HG02571 (cell line): ENCODE results near the gene CEP112.

Experiments used
- ATAC-seq: cut with Tn5 transposase; IDR thresholded peaks from one replicate; pipeline ENCODE4 v1.9.1; 2021; ENCODE audit warnings: mild to moderate bottlenecking, moderate library complexity; ENCODE audit not compliant: unreplicated experiment

CEP112 gene

DNA sequence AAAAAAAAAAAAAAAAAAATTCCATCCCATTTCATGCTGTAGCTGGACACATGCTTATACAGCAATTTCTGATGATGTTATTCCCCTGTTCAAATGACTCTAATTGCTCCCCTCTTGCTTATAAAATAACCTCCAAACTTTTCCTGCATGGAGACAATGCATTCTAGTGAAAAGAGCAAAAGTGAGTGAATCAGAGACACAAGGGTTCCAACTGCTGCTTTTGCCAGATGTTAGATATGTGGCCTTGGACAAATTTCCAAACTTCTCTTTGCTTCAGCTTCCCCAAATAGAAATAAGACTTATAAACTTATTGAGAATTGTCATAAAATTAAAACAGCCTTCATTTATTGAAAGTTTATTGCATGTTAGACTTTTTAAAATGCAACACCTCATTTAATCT lies 565.5 kb downstream of the CEP112 start:
- ATAC-seq = no peak

DNA sequence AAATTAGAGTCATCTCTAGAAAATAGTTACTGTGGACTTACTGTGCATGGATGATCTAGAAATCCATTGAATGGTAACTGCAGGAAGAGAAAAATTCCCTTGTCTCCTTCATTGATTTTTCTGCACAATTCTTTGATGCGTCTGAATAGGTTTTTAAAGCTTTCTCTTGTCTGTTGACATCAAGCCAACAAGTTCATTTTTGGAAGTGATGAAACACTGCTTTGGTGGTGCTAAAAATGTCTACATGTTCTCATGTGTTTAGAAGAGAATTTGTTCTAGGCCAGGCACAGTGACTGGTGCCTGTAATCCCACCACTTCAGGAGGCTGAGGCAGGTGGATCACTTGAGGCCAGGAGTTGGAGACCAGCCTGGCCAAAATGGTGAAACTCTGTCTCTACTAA lies 573.4 kb downstream of the CEP112 start:
- ATAC-seq = no peak

DNA sequence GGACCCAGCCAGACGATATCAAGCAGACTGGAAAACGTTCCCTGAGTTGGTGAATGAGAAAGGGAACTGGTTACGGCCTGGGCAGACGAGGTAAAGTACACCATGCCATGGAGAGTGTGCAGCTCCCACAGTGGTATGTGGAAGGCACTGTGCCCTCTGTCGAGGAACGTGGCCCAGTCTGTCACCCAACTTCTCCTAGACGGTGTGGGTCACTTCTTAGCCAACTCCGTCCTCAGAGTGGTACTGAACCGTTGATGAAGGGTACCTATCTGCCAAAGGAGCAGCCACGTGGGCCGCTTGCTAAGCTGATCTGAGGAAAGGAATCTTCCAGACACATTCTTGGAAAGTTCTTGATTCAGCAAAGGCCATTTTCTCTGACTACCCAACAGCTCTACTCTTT lies 574.4 kb downstream of the CEP112 start:
- no peak for ATAC-seq

GRCh38 chr17:65609749-65610148 lies 582.2 kb downstream of the CEP112 start:
- no peak for ATAC-seq

GRCh38 chr17:65609286-65609685 lies 582.6 kb downstream of the CEP112 start:
- no peak for ATAC-seq

GRCh38 chr17:65604070-65604469 lies 587.9 kb downstream of the CEP112 start:
- ATAC-seq = no peak

DNA sequence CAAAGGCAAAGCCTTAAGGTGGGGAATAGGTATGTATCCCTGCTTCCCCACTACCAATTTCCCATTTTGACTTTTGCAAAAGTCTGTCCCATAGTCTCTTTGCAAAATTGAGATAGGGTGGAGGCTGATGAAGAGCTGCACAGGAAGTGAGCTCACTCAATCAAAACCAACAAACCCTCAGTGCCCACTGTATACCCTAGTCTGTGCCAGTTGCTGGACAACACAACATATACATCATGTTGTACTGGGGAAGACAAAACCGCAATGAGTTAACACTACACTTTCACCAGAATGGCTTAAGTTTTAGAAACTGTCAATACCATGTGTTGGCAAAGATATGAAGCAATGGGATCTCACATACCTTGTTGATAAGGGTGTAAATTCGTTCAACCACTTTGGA lies 590.1 kb downstream of the CEP112 start:
- no peak for ATAC-seq

DNA sequence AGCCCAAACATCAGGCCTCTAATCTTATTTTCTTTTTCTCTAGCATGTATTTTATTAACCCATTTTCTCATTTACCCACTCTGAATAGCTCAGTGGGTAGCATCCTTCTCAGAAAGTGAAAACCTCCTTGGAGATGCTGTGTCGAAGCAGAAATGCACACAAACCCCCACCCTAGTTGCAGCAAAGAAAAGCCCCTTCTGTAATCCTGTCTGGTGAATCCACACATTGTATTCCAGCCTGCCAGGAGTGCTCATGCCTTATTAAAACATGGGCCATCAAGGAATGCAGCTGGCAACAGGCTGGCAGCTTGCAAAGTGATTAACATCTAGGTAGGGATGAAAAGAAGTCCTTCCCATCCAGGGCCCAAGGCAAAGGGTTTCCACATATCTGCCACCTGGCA lies 590.8 kb downstream of the CEP112 start:
- ATAC-seq = no peak

DNA sequence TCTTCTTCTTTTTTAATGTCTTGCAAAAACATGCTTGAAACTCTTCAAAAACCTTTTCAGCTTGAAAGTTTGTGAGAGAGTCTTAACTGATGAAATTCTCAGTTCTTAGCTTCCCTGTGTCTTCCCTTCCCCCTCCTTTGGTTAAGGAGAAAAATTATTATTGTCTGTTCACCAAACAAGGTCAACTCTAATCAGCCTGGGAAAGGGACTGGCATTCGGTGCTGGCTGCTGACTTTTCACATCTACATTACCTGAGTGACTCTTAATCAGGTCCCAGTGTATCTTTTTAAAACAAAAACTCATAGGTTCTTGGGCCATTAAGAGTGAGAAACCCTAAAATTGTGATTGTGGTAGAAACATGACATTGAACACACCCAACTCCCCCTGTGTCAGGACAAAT lies 591.4 kb downstream of the CEP112 start:
- no peak for ATAC-seq

DNA sequence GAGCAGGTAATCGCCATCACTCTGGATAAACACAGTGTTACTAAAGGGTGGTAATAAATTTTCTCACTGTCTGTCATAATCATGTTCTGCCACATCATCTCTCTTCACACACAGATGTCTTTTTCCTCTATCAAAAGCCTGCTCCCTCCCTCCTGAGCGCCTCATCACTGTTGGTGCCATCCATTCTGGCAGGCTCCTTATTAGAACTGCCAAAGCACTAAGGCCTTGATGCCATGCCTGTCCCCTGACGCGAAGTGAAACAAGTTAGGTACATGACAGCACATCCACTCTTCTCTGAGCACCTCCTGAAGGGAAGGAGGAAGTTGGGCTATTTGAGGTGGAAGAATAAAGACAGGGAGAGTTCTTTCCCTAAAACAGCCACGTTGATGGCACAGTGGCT lies 592.3 kb downstream of the CEP112 start:
- ATAC-seq = no peak

DNA sequence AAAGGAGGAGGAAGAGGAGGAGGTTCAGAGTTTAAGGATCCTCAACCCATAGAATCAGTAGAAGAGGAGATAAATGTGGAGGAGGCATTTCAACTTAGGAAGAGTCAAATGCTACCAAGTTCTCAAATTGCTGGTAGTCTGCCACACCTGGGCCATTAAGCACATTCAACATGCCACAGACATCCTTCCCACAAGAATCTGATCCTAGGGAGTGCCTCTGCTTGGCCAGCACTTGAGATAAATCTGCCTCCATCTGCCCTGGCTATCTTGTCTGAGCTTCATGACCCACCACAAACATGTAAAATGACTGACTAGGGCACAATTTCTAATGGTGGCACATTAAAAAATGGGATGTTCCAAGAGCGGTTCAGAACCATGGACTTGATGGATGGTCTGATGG lies 593.2 kb downstream of the CEP112 start:
- ATAC-seq = no peak

DNA sequence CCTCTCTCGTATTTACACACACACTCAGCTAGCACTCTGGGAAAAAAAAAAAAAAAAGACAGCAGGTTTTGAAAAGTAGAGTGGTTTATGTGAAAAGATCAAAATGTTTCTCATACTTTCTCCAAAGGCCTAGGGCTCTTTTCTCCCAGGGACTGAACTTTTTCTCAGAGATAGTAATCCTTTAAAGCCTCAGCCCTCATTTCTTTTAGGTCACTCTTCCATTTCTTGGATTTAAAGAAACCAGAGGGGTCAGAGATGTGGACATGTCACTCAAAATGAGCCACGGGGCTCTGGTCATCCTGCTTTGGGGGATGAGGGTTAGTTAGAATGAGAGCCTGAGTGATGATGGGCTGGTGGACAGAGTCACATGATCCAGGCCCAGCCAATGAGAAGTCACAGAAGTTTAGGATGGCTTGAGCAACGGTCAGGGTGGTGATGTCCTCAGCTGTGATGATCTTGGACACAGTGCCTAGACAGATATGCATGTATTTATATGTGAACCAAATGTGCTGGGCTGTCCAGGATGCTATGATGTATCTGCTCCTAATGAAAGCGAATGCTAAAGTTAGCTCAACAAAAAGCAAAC lies 596.8 kb downstream of the CEP112 start:
- ATAC-seq = no peak

DNA sequence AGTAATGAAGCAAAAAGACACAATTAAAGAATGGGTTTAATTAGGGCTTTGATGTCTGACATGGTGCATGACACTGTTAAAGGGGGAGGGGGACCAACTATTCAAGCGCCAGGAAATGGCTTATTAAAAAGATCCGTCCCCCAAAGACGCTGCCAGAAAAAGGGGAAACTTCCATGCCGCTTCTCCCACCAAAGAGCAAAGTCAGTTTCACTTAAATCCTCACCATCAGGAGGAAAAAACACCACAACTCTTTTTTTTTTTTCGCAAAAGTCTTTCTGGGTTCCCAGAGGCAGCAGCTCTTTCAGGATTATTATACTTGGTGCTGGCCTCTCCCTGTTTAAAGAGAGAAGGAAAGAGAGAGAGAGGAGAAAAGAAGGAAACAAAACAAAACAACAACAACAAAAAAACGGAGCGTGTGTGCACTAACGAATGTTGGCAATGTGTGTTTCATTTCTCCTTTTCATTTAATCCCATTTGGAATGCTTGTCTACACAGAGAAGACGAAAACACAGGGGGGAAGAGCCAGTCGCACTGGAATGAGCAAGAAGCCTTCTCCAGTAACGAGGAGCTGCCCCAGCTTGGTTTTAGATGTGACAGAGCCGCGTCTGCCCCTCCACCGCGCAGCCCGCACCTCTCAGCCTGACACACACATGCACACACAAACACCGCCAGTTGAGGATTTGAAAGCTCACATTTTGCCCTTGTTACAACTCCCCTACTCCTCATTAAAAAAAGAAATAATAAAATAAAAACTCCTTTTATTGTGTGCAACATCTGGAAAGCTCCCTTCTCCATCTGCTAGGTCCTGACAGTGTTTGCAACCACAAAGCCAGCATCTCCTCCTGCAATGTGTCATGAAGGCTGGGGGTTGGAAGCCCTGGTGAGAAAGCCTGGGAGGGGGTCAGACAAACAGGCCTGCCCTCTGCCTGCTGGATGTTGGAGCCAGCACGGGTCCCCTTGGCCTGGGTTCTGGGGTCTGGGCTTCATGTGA lies 597.8 kb downstream of the CEP112 start:
- no peak for ATAC-seq

GRCh38 chr17:65593092-65593854 lies 598.7 kb downstream of the CEP112 start:
- ATAC-seq = no peak

- no peak for ATAC-seq
These were observed 599.6 kb downstream of the CEP112 start for GRCh38 chr17:65592125-65592965.

GRCh38 chr17:65589321-65589720 lies 602.6 kb downstream of the CEP112 start:
- ATAC-seq = no peak

DNA sequence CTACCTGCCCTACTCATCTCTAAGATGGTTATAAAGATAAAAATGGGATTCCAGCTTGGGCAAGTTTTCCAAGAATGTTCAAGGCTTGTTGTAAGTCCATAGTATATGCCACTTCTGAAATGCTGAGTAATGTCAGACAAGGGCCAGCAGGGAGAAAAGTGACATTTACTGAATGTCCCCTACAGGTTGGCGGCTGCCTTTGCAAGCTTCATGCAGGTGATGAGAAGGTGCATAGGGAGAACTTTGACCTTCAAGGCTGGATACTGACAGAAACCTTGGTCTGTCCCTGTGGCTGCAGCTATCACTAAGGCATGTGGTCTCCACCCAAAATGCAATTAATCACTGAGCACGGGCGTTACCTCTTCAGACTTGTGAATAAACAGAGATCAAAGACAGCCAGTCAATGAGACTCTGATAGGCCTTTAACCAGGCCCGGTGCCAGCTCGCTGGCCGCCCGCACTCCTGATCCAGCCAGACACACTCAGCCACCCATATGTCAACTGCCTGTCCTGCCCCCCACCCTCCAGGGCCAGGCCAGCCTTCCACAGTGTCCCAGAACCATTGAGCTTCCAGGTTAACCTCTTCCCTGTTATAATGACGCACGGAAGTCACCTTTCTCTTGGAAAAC lies 603.6 kb downstream of the CEP112 start:
- no peak for ATAC-seq

- ATAC-seq = no peak
These were observed 604.3 kb downstream of the CEP112 start for GRCh38 chr17:65587534-65588180.

- no peak for ATAC-seq
These were observed 605.0 kb downstream of the CEP112 start for GRCh38 chr17:65586899-65587298.
